ENCODE results near the gene PAQR3.

GRCh38 chr4:78930016-78930629 is 9.1 kb downstream of the PAQR3 start:
- no peak for TF ChIP-seq CTCF (IDR thresholded peaks at IDR 0.05)
- no peak for TF ChIP-seq EP300 (IDR thresholded peaks at IDR 0.05)
- TF ChIP-seq REST (IDR thresholded peaks at IDR 0.05) = no peak
- no peak for TF ChIP-seq EHMT2 (IDR thresholded peaks at IDR 0.05; ENCODE audit: low read depth)
- TF ChIP-seq MYC (IDR thresholded peaks at IDR 0.05; ENCODE audit: borderline replicate concordance, low read length) = no peak
- TF ChIP-seq POLR2A (IDR thresholded peaks at IDR 0.05; ENCODE audit: low read length) = no peak
- TF ChIP-seq MAX (IDR thresholded peaks at IDR 0.05) = no peak
- no peak for TF ChIP-seq RFX5 (IDR thresholded peaks at IDR 0.05)

Data from A549 (cell line).